SK-N-SH (cell line): ENCODE measurements around the gene PXK. TPM values are rescaled to one million over a fixed set of nuclear protein-coding genes. Genes with fewer than 3 reads are reported as not detected.

Experiments
- CTCF ChIA-PET: fragments of 300-600, 350-600 bp; formaldehyde crosslinking; extraction: SDS; loops from one replicate; lab custom pipeline; 2021; lab: Yijun Ruan, JAX
- POLR2A ChIA-PET: fragments of 350-600 bp; sonication (Branson Sonifier 250); formaldehyde crosslinking; extraction: SDS; loops from one replicate; lab custom pipeline; 2020; ENCODE audit warnings: antibody characterized with exemption, inconsistent platforms; lab: Yijun Ruan, JAX
- DNase-seq: peaks from one replicate; pipeline ENCODE4 v3.0.0; 2012
- H2AFZ ChIP-seq: fragments of 200-600 bp; sonication (generic); 2 replicates; pipeline ENCODE4 v1.8.1; 2016; ENCODE audit warnings: antibody characterized with exemption, mild to moderate bottlenecking, low read depth
- H3F3A ChIP-seq: fragments of 200-600 bp; sonication (generic); replicated peaks from 2 replicates; pipeline ENCODE3; 2016; ENCODE audit warnings: antibody characterized with exemption, mild to moderate bottlenecking; ENCODE audit not compliant: insufficient read depth
- H3K27ac ChIP-seq, 2 experiments: fragments of 200-500 bp in 1 of 2; fragments of 200-600 bp in 1 of 2; sonication (Bioruptor generic) in 1 of 2; sonication (generic), shearing (Covaris generic) in 1 of 2; 2 replicates each; pipeline versions ENCODE4 v1.5.1 to v1.6.1; 2014 to 2016; ENCODE audit warnings: low read depth in 2 of 2, inconsistent platforms in 1 of 2, low read length in 1 of 2, mild to moderate bottlenecking in 1 of 2, mixed read lengths in 1 of 2
- H3K27me3 ChIP-seq: fragments of 200-600 bp; sonication (generic), shearing (Covaris generic); 2 replicates; pipeline ENCODE4 v1.6.1; 2016; ENCODE audit warnings: mixed run types; ENCODE audit not compliant: insufficient read depth
- H3K36me3 ChIP-seq, 2 experiments: fragments of 200-500 bp in 1 of 2; fragments of 200-600 bp in 1 of 2; sonication (Bioruptor generic) in 1 of 2; sonication (generic) in 1 of 2; replicated peaks in 1 of 2; 2 replicates each; pipeline versions ENCODE3 to v1.5.1; 2014 to 2016; ENCODE audit warnings: low read length in 1 of 2, mild to moderate bottlenecking in 1 of 2; ENCODE audit not compliant: insufficient read depth in 2 of 2, control insufficient read depth in 1 of 2
- H3K4me1 ChIP-seq, 2 experiments: fragments of 200-500 bp in 1 of 2; fragments of 200-600 bp in 1 of 2; sonication (Bioruptor generic) in 1 of 2; sonication (generic), shearing (Covaris generic) in 1 of 2; 2 replicates each; pipeline versions ENCODE4 v1.5.1 to v1.6.1; 2014 to 2016; ENCODE audit warnings: low read depth in 1 of 2, low read length in 1 of 2, mixed run types in 1 of 2; ENCODE audit not compliant: insufficient read depth in 2 of 2, control insufficient read depth in 1 of 2
- H3K4me2 ChIP-seq: fragments of 200-600 bp; sonication (generic), shearing (Covaris generic); 2 replicates; pipeline ENCODE4 v1.6.1; 2017; ENCODE audit warnings: mixed run types
- H3K4me3 ChIP-seq, 2 experiments: fragments of 200-500 bp in 1 of 2; fragments of 200-600 bp in 1 of 2; sonication (Bioruptor generic) in 1 of 2; sonication (generic), shearing (Covaris generic) in 1 of 2; 2 replicates each; pipeline versions ENCODE4 v1.5.1 to v1.8.1; 2014 to 2016; ENCODE audit warnings: low read depth in 2 of 2, inconsistent platforms in 1 of 2, low read length in 1 of 2, mild to moderate bottlenecking in 1 of 2, mixed read lengths in 1 of 2, moderate library complexity in 1 of 2
- H3K79me2 ChIP-seq: fragments of 200-600 bp; sonication (generic); 2 replicates; pipeline ENCODE4 v1.8.1; 2017; ENCODE audit warnings: mild to moderate bottlenecking; ENCODE audit not compliant: insufficient read depth
- H3K9ac ChIP-seq: fragments of 200-600 bp; sonication (generic); 2 replicates; pipeline ENCODE4 v1.6.1; 2017; ENCODE audit warnings: mixed run types
- H3K9me2 ChIP-seq: fragments of 200-600 bp; sonication (generic); 2 replicates; pipeline ENCODE4 v1.6.1; 2017; ENCODE audit warnings: mixed run types
- H3K9me3 ChIP-seq: fragments of 200-600 bp; sonication (generic); 2 replicates; pipeline ENCODE4 v1.6.1; 2017; ENCODE audit warnings: mixed run types, mild to moderate bottlenecking, moderate library complexity
- H4K20me1 ChIP-seq: fragments of 200-600 bp; sonication (generic); 2 replicates; pipeline ENCODE4 v1.6.1; 2017; ENCODE audit warnings: mild to moderate bottlenecking, mixed run types; ENCODE audit not compliant: insufficient read depth
- CTCF ChIP-seq: fragments of 200-600 bp; sonication (generic); IDR thresholded peaks from 2 replicates; pipeline ENCODE4 v1.6.1; 2017; ENCODE audit warnings: antibody characterized with exemption, mild to moderate bottlenecking, moderate library complexity
- ELF1 ChIP-seq: IDR thresholded peaks from 2 replicates; pipeline ENCODE4 v1.4.0; 2012
- EP300 ChIP-seq, 2 experiments: IDR thresholded peaks; 2 replicates each; pipeline versions ENCODE4 v1.4.0 to v1.6.1; 2012; ENCODE audit warnings: borderline replicate concordance in 1 of 2, low read depth in 1 of 2, low read length in 1 of 2
- FOSL2 ChIP-seq: IDR thresholded peaks from 2 replicates; pipeline ENCODE4 v1.4.0; 2012; ENCODE audit warnings: low read depth, mild to moderate bottlenecking, moderate library complexity, borderline replicate concordance
- FOXJ3 ChIP-seq: sonication (generic); formaldehyde crosslinking; IDR thresholded peaks from 2 replicates; pipeline ENCODE4 v1.5.1; 2020; ENCODE audit warnings: mild to moderate bottlenecking, missing genetic modification reagents
- FOXM1 ChIP-seq: IDR thresholded peaks from 2 replicates; pipeline ENCODE4 v1.4.0; 2012; ENCODE audit warnings: low read depth, mild to moderate bottlenecking
- MAX ChIP-seq: IDR thresholded peaks from 2 replicates; pipeline ENCODE4 v1.4.0; 2012; ENCODE audit warnings: low read depth
- MEF2A ChIP-seq: IDR thresholded peaks from 2 replicates; pipeline ENCODE4 v1.4.0; 2012; ENCODE audit warnings: low read depth, borderline replicate concordance
- MXI1 ChIP-seq: IDR thresholded peaks from 2 replicates; pipeline ENCODE4 v1.6.1; 2012; ENCODE audit warnings: mild to moderate bottlenecking, low read depth, low read length, improper control_type of control experiment
- NFIC ChIP-seq: IDR thresholded peaks from 2 replicates; pipeline ENCODE4 v1.4.0; 2012; ENCODE audit warnings: borderline replicate concordance
- NRF1 ChIP-seq: IDR thresholded peaks from 2 replicates; pipeline ENCODE4 v1.6.1; 2012; ENCODE audit warnings: low read depth, mild to moderate bottlenecking, low read length
- PBX3 ChIP-seq: IDR thresholded peaks from 2 replicates; pipeline ENCODE4; 2012
- POLR2AphosphoS5 ChIP-seq: IDR thresholded peaks from 2 replicates; pipeline ENCODE4 v1.6.1; 2012; ENCODE audit warnings: low read depth, low read length
- RAD21 ChIP-seq: IDR thresholded peaks from 2 replicates; pipeline ENCODE4 v1.6.1; 2012; ENCODE audit warnings: mild to moderate bottlenecking, low read length
- RCOR1 ChIP-seq: fragments of 150-350 bp; IDR thresholded peaks from 2 replicates; pipeline ENCODE4 v1.6.1; 2017; ENCODE audit warnings: antibody characterized with exemption, low read length
- REST ChIP-seq: IDR thresholded peaks from 2 replicates; pipeline ENCODE4 v1.6.1; 2012; ENCODE audit warnings: mild to moderate bottlenecking, low read depth, low read length, moderate library complexity
- RXRA ChIP-seq: IDR thresholded peaks from 2 replicates; pipeline ENCODE4 v1.4.0; 2012; ENCODE audit warnings: low read depth, mild to moderate bottlenecking, borderline replicate concordance
- SIN3A ChIP-seq: IDR thresholded peaks from 2 replicates; pipeline ENCODE4 v1.6.1; 2012; ENCODE audit warnings: low read depth, mild to moderate bottlenecking, low read length, moderate library complexity, borderline replicate concordance
- SMC3 ChIP-seq: IDR thresholded peaks from 2 replicates; pipeline ENCODE4 v1.6.1; 2012; ENCODE audit warnings: low read depth, low read length, improper control_type of control experiment
- TEAD4 ChIP-seq: IDR thresholded peaks from 2 replicates; pipeline ENCODE4 v1.4.0; 2012; ENCODE audit warnings: mild to moderate bottlenecking, borderline replicate concordance; ENCODE audit not compliant: insufficient read depth
- USF2 ChIP-seq: fragments of 150-350 bp; IDR thresholded peaks from 2 replicates; pipeline ENCODE4 v1.6.1; 2017; ENCODE audit warnings: antibody characterized with exemption, low read length, low read depth, borderline replicate concordance
- YY1 ChIP-seq: IDR thresholded peaks from 2 replicates; pipeline ENCODE4 v1.4.0; 2012; ENCODE audit warnings: low read depth, mild to moderate bottlenecking
- ZBTB33 ChIP-seq: IDR thresholded peaks from 2 replicates; pipeline ENCODE4 v1.4.0; 2012; ENCODE audit warnings: low read depth, borderline replicate concordance
- WGBS: methylation state at CpG from one replicate; pipeline ENCODE4 v1.1.6; 2017; ENCODE audit warnings: low lambda C conversion rate; 5-methylcytosine and 5-hydroxymethylcytosine counted together
- polyA plus RNA-seq, 3 experiments: library from polyadenylated mRNA; depleted of rRNA; stranded (reverse); fragments of >200 nt; gene quantifications; 2 replicates each; pipeline ENCODE4 v1.2.3, GENCODE V29; 2012

The PXK gene
- polyA plus RNA-seq, 1 of the 3 experiments (the other 2 are of a cell fraction) = 8.4 TPM

GRCh38 chr3:58463181-58463941 lies 130.7 kb downstream of the PXK start:
- no peaks in the 10 kb centered on the region for H3K27me3 ChIP-seq
- POLR2A ChIA-PET = no interaction called here
- H3K9ac ChIP-seq = no peak overlapping the region
- no peaks in the 10 kb centered on the region for H3K79me2 ChIP-seq
- no peak overlapping the region; a peak in 1 of 4 replicates for H3K4me3 ChIP-seq
- H2AFZ ChIP-seq = peak overlapping the region; percentile 60; the same call in 1 of the 2 replicates
- CTCF ChIA-PET = interaction anchor here (0.6 to 1.8 kb wide), 44 partner anchors 9 to 407 kb away, joined by 3 to 32 read pairs (median 4); partner anchors contain the start of genes ACOX2, HTD2, KCTD6 and RPP14
- H3K9me3 ChIP-seq = no peaks in the 10 kb centered on the region
- H3K4me1 ChIP-seq = peaks cover 0 to 2% of the 10 kb centered on the region in 2 experiments; a peak in 1 of 4 replicates
- H3K4me2 ChIP-seq = no peak overlapping the region
- no peaks in the 10 kb centered on the region for H4K20me1 ChIP-seq
- no peaks in the 10 kb centered on the region for H3K36me3 ChIP-seq
- no peaks in the 10 kb centered on the region for H3F3A ChIP-seq
- WGBS = 59% methylated on average over 18 of the region's 18 CpGs
- H3K27ac ChIP-seq = no peak overlapping the region
- DNase-seq = peak; percentile 85
- no peaks in the 10 kb centered on the region for H3K9me2 ChIP-seq
- TF ChIP-seq REST (no peak), FOXM1 (no peak), PBX3 (peak; percentile 80), USF2 (no peak), POLR2AphosphoS5 (no peak), FOSL2 (no peak), FOXJ3 (CRISPR knock-in tag) (no peak), RCOR1 (peak; percentile 45; the same call in 1 of the 2 replicates), SMC3 (peak; percentile 77), EP300 (IDR thresholded peaks at IDR 0.05; ENCODE audit: borderline replicate concordance in 1 of 2, low read depth in 1 of 2, low read length in 1 of 2) (no peak), ELF1 (no peak), RXRA (no peak), MAX (peak; percentile 78), ZBTB33 (no peak), SIN3A (no peak), NFIC (no peak; the same call in 1 of the 2 replicates), MEF2A (no peak), YY1 (no peak), MXI1 (0 out of 2 replicates have a peak, but pooled peaks have one; percentile 38), TEAD4 (no peak), NRF1 (no peak), CTCF (peak; percentile 89), RAD21 (peak; percentile 80)
